ENCODE results near the gene PSMC3. TPM values are rescaled to one million over a fixed set of nuclear protein-coding genes. Genes with fewer than 3 reads are reported as not detected.

The PSMC3 gene
- total and polyA plus RNA-seq, 2 of the 13 experiments (the other 11 are each of a cell fraction or from before 2014, with no cell fraction given), result 75.8 to 214 TPM

DNA sequence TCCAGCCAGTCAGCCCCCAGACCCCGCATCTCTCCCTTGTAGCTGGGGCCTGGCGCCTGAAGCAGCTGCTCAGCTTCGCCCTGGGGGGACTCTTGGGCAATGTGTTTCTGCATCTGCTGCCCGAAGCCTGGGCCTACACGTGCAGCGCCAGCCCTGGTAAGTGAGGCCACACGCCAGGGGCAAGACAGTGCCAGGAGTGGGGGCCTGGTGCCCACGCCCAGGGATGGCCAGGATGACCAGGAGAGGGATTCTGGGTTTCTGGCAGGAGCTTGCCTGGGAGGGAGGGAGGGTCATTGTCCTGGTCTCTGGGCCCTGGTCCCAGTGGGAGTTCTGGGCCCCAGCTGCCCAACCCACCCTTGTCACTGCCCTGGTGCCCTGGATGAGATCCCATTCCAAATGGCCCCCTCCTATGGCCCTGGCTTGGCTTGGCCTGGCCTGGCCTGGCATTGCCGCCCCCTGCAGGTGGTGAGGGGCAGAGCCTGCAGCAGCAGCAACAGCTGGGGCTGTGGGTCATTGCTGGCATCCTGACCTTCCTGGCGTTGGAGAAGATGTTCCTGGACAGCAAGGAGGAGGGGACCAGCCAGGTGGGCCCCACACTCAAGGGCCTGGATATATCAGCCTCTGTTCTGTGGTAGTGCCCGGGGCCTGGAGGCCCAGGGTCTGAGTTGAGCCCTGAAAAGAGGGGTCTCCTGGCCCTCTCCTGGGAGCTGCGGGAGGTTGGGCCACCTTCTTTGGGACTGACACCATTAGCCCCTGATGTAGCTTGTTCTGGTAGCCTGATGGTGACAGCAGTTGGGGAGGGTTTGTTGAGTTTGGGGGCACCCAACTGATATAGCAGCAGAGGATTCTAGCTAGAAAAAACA lies 14.1 kb downstream of the PSMC3 start (continued):
- no peak for TF ChIP-seq ZNF614 (CRISPR knock-in tag; IDR thresholded peaks at IDR 0.05; ENCODE audit: borderline replicate concordance)
- TF ChIP-seq, protein P1, sequence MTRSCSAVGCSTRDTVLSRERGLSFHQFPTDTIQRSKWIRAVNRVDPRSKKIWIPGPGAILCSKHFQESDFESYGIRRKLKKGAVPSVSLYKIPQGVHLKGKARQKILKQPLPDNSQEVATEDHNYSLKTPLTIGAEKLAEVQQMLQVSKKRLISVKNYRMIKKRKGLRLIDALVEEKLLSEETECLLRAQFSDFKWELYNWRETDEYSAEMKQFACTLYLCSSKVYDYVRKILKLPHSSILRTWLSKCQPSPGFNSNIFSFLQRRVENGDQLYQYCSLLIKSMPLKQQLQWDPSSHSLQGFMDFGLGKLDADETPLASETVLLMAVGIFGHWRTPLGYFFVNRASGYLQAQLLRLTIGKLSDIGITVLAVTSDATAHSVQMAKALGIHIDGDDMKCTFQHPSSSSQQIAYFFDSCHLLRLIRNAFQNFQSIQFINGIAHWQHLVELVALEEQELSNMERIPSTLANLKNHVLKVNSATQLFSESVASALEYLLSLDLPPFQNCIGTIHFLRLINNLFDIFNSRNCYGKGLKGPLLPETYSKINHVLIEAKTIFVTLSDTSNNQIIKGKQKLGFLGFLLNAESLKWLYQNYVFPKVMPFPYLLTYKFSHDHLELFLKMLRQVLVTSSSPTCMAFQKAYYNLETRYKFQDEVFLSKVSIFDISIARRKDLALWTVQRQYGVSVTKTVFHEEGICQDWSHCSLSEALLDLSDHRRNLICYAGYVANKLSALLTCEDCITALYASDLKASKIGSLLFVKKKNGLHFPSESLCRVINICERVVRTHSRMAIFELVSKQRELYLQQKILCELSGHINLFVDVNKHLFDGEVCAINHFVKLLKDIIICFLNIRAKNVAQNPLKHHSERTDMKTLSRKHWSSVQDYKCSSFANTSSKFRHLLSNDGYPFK (CRISPR knock-in tag; IDR thresholded peaks at IDR 0.05; ENCODE audit: borderline replicate concordance), result no peak
- no peak for TF ChIP-seq ZSCAN30 (CRISPR knock-in tag; IDR thresholded peaks at IDR 0.05)
- no peak for TF ChIP-seq GTF2F1 (IDR thresholded peaks at IDR 0.05; ENCODE audit: low read length)
- TF ChIP-seq ZNF12 (CRISPR knock-in tag; IDR thresholded peaks at IDR 0.05), result no peak
- TF ChIP-seq TBP (CRISPR knock-in tag; IDR thresholded peaks at IDR 0.05), result no peak
- TF ChIP-seq XRCC5 (optimal IDR thresholded peaks at IDR 0.05; ENCODE audit: low read length), result peak; percentile 84
- no peak for TF ChIP-seq ZNF501 (CRISPR knock-in tag; IDR thresholded peaks at IDR 0.05)
- TF ChIP-seq, protein P2, sequence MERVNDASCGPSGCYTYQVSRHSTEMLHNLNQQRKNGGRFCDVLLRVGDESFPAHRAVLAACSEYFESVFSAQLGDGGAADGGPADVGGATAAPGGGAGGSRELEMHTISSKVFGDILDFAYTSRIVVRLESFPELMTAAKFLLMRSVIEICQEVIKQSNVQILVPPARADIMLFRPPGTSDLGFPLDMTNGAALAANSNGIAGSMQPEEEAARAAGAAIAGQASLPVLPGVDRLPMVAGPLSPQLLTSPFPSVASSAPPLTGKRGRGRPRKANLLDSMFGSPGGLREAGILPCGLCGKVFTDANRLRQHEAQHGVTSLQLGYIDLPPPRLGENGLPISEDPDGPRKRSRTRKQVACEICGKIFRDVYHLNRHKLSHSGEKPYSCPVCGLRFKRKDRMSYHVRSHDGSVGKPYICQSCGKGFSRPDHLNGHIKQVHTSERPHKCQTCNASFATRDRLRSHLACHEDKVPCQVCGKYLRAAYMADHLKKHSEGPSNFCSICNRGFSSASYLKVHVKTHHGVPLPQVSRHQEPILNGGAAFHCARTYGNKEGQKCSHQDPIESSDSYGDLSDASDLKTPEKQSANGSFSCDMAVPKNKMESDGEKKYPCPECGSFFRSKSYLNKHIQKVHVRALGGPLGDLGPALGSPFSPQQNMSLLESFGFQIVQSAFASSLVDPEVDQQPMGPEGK (CRISPR knock-in tag; IDR thresholded peaks at IDR 0.05), result peak; percentile 37; the same call in 1 of the 2 replicates
- no peak for TF ChIP-seq TMF1 (CRISPR knock-in tag; IDR thresholded peaks at IDR 0.05; ENCODE audit: low read depth)
- TF ChIP-seq JUND (CRISPR knock-in tag; IDR thresholded peaks at IDR 0.05), result no peak
- TF ChIP-seq HNRNPL (IDR thresholded peaks at IDR 0.05; ENCODE audit: low read depth, low read length), result peak; percentile 81; the same call in 1 of the 2 replicates
- no peak for TF ChIP-seq ZFP36 (IDR thresholded peaks at IDR 0.05; ENCODE audit: borderline replicate concordance, low read depth, low read length, partially characterized antibody)
- TF ChIP-seq MEIS1 (CRISPR knock-in tag; IDR thresholded peaks at IDR 0.05; ENCODE audit: borderline replicate concordance), result no peak
- no peak for TF ChIP-seq SYNCRIP (IDR thresholded peaks at IDR 0.05; ENCODE audit: insufficient read depth, low read depth, low read length)
- TF ChIP-seq ZNF773 (CRISPR knock-in tag; IDR thresholded peaks at IDR 0.05; ENCODE audit: borderline replicate concordance), result no peak
- TF ChIP-seq REL (CRISPR knock-in tag; conservative IDR thresholded peaks at IDR 0.05), result no peak
- TF ChIP-seq, protein P3, sequence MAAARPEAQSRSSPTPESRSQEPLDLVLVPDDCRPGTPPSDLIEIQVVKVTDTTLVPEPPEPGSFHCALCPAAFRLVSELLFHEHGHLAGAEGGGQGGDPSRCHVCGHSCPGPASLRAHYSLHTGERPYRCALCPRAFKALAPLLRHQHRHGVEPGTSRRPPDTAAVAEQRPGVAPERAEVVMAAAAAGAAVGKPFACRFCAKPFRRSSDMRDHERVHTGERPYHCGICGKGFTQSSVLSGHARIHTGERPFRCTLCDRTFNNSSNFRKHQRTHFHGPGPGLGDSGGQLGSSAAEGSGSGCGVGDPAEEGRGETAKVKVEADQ (CRISPR knock-in tag; IDR thresholded peaks at IDR 0.05; ENCODE audit: borderline replicate concordance), result no peak
- TF ChIP-seq, protein P4, sequence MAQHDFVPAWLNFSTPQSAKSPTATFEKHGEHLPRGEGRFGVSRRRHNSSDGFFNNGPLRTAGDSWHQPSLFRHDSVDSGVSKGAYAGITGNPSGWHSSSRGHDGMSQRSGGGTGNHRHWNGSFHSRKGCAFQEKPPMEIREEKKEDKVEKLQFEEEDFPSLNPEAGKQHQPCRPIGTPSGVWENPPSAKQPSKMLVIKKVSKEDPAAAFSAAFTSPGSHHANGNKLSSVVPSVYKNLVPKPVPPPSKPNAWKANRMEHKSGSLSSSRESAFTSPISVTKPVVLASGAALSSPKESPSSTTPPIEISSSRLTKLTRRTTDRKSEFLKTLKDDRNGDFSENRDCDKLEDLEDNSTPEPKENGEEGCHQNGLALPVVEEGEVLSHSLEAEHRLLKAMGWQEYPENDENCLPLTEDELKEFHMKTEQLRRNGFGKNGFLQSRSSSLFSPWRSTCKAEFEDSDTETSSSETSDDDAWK (CRISPR knock-in tag; IDR thresholded peaks at IDR 0.05), result no peak
- TF ChIP-seq, protein P5, sequence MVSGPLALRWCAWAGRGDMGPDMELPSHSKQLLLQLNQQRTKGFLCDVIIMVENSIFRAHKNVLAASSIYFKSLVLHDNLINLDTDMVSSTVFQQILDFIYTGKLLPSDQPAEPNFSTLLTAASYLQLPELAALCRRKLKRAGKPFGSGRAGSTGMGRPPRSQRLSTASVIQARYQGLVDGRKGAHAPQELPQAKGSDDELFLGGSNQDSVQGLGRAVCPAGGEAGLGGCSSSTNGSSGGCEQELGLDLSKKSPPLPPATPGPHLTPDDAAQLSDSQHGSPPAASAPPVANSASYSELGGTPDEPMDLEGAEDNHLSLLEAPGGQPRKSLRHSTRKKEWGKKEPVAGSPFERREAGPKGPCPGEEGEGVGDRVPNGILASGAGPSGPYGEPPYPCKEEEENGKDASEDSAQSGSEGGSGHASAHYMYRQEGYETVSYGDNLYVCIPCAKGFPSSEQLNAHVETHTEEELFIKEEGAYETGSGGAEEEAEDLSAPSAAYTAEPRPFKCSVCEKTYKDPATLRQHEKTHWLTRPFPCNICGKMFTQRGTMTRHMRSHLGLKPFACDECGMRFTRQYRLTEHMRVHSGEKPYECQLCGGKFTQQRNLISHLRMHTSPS (CRISPR knock-in tag; IDR thresholded peaks at IDR 0.05; ENCODE audit: low read depth), result peak; percentile 45; the same call in 1 of the 2 replicates
